Esophagus muscularis mucosa (tissue), 4 donors: ENCODE measurements around the gene CSMD2. TPM values are rescaled to one million over a fixed set of nuclear protein-coding genes. Genes with fewer than 3 reads are reported as not detected.

Experiments
- DNase-seq: peaks from one replicate; pipeline ENCODE4 v3.0.0-alpha.2; 2017; ENCODE audit errors: extremely low spot score
- H3K27ac ChIP-seq, 4 donors: fragments of 200-600 bp; sonication (generic); replicated peaks in 1 of 4; 1 replicate in 3 of 4; 2 replicates in 1 of 4; pipeline ENCODE4 v1.5.1; 2016 to 2019; ENCODE audit warnings: mild to moderate bottlenecking in 1 of 4
- H3K27me3 ChIP-seq, 4 donors: fragments of 200-600 bp; sonication (generic); one replicate each; pipeline versions ENCODE4 v1.5.1 to v1.6.0; 2016 to 2019
- H3K36me3 ChIP-seq, 4 donors: fragments of 200-600 bp; sonication (generic); one replicate each; pipeline ENCODE4 v1.5.1; 2016 to 2019
- H3K4me1 ChIP-seq, 4 donors: fragments of 200-600 bp; sonication (generic); one replicate each; pipeline ENCODE4 v1.5.1; 2016 to 2019
- H3K4me3 ChIP-seq, 4 donors: fragments of 200-600 bp; sonication (generic); 1 replicate in 2 of 4; 2 replicates in 2 of 4; pipeline ENCODE4 v1.5.1; 2016 to 2019; ENCODE audit warnings: mild to moderate bottlenecking in 4 of 4, moderate library complexity in 1 of 4
- H3K9me3 ChIP-seq, 4 donors: fragments of 200-600 bp; sonication (generic); 1 replicate in 3 of 4; 2 replicates in 1 of 4; pipeline ENCODE4 v1.5.1; 2016 to 2019
- EP300 ChIP-seq: sonication (generic); formaldehyde crosslinking; IDR thresholded peaks from one replicate; pipeline ENCODE4 v1.6.1; 2017; ENCODE audit warnings: antibody characterized with exemption
- POLR2A ChIP-seq: fragments of 450-650 bp; IDR thresholded peaks from one replicate; pipeline ENCODE4 v1.6.1; 2017; ENCODE audit warnings: antibody characterized with exemption, moderate library complexity, mild to moderate bottlenecking, low read depth
- POLR2AphosphoS5 ChIP-seq, 2 donors: sonication (generic); formaldehyde crosslinking; IDR thresholded peaks; one replicate each; pipeline ENCODE4 v1.6.1; 2017; ENCODE audit warnings: antibody characterized with exemption in 2 of 2
- WGBS: methylation state at CpG from one replicate; pipeline ENCODE4 v1.1.5; 2018; 5-methylcytosine and 5-hydroxymethylcytosine counted together
- intact Hi-C: fragments of 100-400 bp; cut with DNase I; formaldehyde crosslinking; loops from one replicate; pipeline ENCODE4 v1.15.1; 2023
- total RNA-seq, 4 donors: library from RNA; depleted of rRNA; stranded (reverse); fragments of >200 nt; gene quantifications; one replicate each; pipeline versions ENCODE4 v1.1.0 to v1.2.1, GENCODE V29; 2016
- TF ChIP-seq, protein P1 (sequence below), 3 experiments: fragments of 200-600 bp in 2 of 3; fragments of 450-650 bp in 1 of 3; sonication (generic) in 2 of 3; IDR thresholded peaks; one replicate each; pipeline ENCODE4 v1.5.1; 2017 to 2019; ENCODE audit warnings: antibody characterized with exemption in 3 of 3, mild to moderate bottlenecking in 2 of 3, moderate library complexity in 1 of 3

CSMD2 gene
- total RNA-seq, 4 donors from 2014 or later, result 0.26 to 0.75 (median 0.37) TPM

DNA sequence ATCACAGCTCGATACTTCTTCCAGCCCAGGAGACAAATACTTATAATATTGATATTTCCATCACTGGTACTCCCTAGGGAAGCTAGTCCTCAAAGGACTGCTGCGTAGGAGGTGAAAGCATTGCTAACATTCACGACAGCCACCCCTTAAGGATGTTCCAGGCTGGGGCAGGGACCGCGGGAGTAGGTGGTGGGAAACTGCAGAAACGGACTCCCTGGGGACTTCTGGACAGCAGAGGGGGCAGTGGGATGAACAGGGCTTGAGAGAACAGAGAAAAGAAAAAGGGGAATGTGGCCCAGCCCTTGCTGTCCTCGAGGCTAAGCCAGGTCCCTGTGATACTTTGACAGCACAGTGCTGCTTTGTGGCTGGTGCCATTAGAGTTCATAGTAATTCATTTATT is 193.1 kb downstream of the CSMD2 start:
- H3K9me3 ChIP-seq, result no peaks in the 10 kb centered on the region
- no peaks in the 10 kb centered on the region for H3K36me3 ChIP-seq
- H3K27ac ChIP-seq, result no peak overlapping the region
- peaks cover 10 to 28% (median 15%) of the 10 kb centered on the region in 4 donors for H3K4me1 ChIP-seq
- 71% methylated on average over 7 of the region's 7 CpGs for WGBS
- no peak for DNase-seq
- intact Hi-C loops, result no loop called here
- no peak overlapping the region for H3K4me3 ChIP-seq
- TF ChIP-seq, protein P1, sequence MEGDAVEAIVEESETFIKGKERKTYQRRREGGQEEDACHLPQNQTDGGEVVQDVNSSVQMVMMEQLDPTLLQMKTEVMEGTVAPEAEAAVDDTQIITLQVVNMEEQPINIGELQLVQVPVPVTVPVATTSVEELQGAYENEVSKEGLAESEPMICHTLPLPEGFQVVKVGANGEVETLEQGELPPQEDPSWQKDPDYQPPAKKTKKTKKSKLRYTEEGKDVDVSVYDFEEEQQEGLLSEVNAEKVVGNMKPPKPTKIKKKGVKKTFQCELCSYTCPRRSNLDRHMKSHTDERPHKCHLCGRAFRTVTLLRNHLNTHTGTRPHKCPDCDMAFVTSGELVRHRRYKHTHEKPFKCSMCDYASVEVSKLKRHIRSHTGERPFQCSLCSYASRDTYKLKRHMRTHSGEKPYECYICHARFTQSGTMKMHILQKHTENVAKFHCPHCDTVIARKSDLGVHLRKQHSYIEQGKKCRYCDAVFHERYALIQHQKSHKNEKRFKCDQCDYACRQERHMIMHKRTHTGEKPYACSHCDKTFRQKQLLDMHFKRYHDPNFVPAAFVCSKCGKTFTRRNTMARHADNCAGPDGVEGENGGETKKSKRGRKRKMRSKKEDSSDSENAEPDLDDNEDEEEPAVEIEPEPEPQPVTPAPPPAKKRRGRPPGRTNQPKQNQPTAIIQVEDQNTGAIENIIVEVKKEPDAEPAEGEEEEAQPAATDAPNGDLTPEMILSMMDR (IDR thresholded peaks at IDR 0.05), result no peak
- TF ChIP-seq POLR2AphosphoS5 (IDR thresholded peaks at IDR 0.05) (no peak), EP300 (no peak), POLR2A (no peak)
- peaks cover 0 to 24% (median 0%) of the 10 kb centered on the region in 4 donors for H3K27me3 ChIP-seq

DNA sequence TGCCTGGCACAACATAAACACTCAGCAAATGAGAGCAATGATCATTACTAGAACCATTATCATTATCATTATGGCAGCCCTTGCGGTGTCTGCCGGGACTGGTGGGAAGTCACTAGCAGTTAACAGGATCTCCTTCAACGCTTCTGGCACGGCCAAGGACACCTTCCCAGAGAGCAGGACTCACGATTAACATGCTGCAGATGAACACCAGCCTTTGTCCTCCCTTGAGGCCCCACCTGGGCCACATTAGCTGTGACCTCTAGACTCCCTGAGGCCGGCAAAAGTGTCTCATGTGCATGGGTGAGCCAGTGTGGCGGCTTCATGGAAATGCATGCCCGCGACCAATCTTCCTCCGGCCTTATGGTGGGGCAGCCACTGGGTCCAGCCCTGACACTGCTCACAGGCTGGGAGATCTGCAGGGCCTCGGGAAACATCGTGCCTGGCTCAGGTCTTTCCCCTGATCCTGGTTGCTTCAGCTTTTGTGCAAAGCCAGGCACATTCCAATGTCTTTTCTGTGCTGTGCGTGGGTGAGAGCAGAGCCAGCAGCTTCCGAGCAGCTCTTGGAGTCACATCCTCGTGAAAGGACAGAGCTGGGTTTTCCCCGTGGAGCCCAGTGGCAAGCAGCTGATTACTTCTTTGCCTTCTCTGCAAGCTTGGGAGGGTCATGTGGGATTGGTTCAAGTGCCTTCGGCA is 193.9 kb downstream of the CSMD2 start:
- Histone ChIP-seq H3K4me3 (no peak overlapping the region), H3K4me1 (peaks cover 10 to 28% (median 15%) of the 10 kb centered on the region in 4 donors), H3K27ac (no peak overlapping the region), H3K27me3 (peaks cover 0 to 17% (median 0%) of the 10 kb centered on the region in 4 donors), H3K9me3 (no peaks in the 10 kb centered on the region), H3K36me3 (no peaks in the 10 kb centered on the region)
- DNase-seq, result no peak
- 75% methylated on average over 16 of the region's 17 CpGs for WGBS
- intact Hi-C loops, result no loop called here
- TF ChIP-seq, protein P1 (IDR thresholded peaks at IDR 0.05), result no peak
- TF ChIP-seq POLR2A (no peak), POLR2AphosphoS5 (IDR thresholded peaks at IDR 0.05) (no peak), EP300 (no peak)

DNA sequence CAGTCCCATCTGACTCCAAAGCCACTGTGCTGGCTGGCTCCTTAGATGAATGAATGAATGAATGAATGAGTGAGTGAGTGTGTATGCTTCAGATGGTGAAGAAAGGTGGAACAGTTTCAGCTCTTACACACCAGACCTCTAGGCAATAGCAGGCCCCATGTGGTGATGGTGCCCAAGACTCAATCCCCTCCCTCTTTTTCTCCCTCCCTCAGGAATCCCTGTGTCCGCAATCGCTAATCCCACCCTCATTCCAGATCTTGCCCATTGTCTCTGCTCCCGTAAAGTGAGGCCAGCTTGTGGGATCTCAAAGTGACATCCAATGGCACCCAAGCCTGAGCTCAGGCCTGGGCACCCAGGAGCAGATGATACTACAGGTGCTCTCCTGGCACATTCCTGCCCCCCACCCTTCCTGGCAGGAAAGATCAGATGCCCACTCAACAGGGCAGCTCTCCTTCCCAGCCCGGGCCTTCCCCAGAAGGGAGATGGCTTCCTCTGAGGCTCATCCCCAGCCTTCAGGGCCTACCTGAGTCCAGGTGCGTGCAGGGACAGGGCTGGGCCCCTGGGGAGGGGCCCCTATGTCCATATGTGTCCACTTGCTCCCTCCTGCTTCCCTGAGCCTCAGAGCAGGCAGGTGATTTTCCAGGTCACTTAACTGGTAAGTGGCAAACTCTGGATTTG is 194.7 kb downstream of the CSMD2 start:
- Histone ChIP-seq H3K27me3 (peaks cover 0 to 14% (median 0%) of the 10 kb centered on the region in 4 donors), H3K36me3 (no peaks in the 10 kb centered on the region), H3K27ac (no peak overlapping the region), H3K4me3 (no peak overlapping the region), H3K4me1 (peaks cover 10 to 28% (median 15%) of the 10 kb centered on the region in 4 donors), H3K9me3 (no peaks in the 10 kb centered on the region)
- no peak for DNase-seq
- no peak for TF ChIP-seq EP300
- intact Hi-C loops, result no loop called here
- 83% methylated on average over 4 of the region's 5 CpGs for WGBS

DNA sequence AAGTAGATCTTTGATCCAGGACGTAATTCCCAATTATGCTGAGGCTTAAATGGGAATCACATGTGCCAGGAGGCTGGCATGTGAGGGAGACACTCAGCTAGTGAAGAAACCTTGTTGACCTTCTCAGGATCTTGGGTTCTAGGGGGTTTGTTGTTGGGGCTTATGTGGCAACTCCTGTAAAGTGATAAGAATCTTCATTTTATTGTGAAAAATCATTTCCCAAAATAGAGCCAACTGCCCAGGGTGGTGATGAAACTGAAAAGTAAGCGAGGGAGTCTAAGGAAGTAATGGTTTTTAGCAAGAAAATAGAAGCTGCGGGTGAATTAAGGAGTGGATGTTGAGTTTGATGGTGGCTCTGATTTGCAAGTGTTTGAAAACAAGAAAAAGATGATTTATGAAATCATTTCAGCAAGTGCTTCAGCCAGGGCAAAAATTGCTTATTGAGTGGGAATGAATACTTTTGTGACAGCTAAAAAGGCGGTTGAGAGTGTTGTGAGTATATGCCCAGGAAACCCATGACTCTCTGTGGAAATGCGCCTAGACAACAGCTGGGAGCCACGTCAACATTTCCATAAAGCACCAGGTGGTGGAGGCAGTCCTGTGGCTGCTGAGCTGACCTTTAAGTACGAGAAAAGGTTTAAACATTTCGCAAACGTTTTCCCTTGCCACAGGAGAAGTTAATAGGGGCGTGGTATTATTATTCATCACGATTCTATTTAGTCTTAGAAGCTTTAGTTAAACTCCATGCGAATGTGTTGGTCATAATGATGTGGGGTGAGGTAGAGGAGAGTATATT is 198.5 kb downstream of the CSMD2 start:
- intact Hi-C loops, result no loop called here
- no peak overlapping the region for H3K4me3 ChIP-seq
- TF ChIP-seq POLR2AphosphoS5 (IDR thresholded peaks at IDR 0.05), result no peak
- TF ChIP-seq POLR2A, result no peak
- TF ChIP-seq EP300, result no peak
- TF ChIP-seq, protein P1 (IDR thresholded peaks at IDR 0.05), result no peak
- WGBS, result 53% methylated on average over 12 of the region's 12 CpGs
- no peak overlapping the region for H3K27ac ChIP-seq
- peaks cover 0 to 10% (median 0%) of the 10 kb centered on the region in 4 donors for H3K27me3 ChIP-seq
- H3K4me1 ChIP-seq, result peaks cover 0 to 3% (median 0%) of the 10 kb centered on the region in 4 donors
- no peaks in the 10 kb centered on the region for H3K9me3 ChIP-seq
- H3K36me3 ChIP-seq, result no peaks in the 10 kb centered on the region
- DNase-seq, result no peak

DNA sequence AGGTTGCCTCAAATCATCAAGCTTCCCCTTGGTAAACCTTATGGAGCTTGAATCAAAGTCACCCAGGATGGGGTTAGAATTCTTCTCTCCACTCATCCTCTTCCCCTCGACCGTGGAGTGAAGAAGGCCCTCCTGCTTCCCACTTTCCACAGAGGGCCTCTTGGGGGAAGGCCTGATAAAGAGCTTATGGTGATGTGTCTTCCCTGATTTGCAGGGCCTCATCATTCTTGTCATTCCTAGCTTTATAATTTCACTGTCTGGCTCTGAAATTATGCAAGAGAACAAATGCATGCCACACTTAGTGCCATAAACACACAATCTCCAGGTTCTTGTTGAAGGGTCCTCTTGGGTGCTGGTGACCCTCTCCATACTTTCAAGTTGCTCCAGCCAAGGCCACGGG is 199.9 kb downstream of the CSMD2 start:
- Histone ChIP-seq H3K4me3 (no peak overlapping the region), H3K27ac (no peak overlapping the region), H3K36me3 (no peaks in the 10 kb centered on the region), H3K9me3 (no peaks in the 10 kb centered on the region), H3K4me1 (no peaks in the 10 kb centered on the region), H3K27me3 (peaks cover 0 to 10% (median 0%) of the 10 kb centered on the region in 4 donors)
- WGBS, result 71% methylated on average over 3 of the region's 3 CpGs
- intact Hi-C loops, result no loop called here
- no peak for TF ChIP-seq EP300
- TF ChIP-seq, protein P1 (IDR thresholded peaks at IDR 0.05), result no peak
- TF ChIP-seq POLR2A, result no peak
- no peak for TF ChIP-seq POLR2AphosphoS5 (IDR thresholded peaks at IDR 0.05)
- DNase-seq, result no peak
